AG04449 (cell line): Measurements from ENCODE around the gene TMCO4.
A peak's percentile ranks its signal among the peaks of the same experiment; 100 is the strongest.

Experiments used
- CTCF ChIA-PET: fragments of 350-600 bp; formaldehyde crosslinking; extraction: SDS; loops from one replicate; lab custom pipeline; 2021; ENCODE audit warnings: antibody characterized with exemption; lab: Yijun Ruan, JAX
- POLR2A ChIA-PET: fragments of 400-600, 350-600 bp; formaldehyde crosslinking; extraction: SDS; loops from one replicate; lab custom pipeline; 2020; ENCODE audit warnings: antibody characterized with exemption, inconsistent platforms; lab: Yijun Ruan, JAX
- DNase-seq: peaks from one replicate; pipeline ENCODE4 v3.0.0-alpha.2; 2010; ENCODE audit warnings: low read depth, low spot score
- H3K4me3 ChIP-seq: 2 replicates; pipeline ENCODE4 v1.5.1; 2011; ENCODE audit warnings: low read depth, mild to moderate bottlenecking, control low read depth, low read length
- CTCF ChIP-seq: IDR thresholded peaks from one replicate; pipeline ENCODE4 v1.5.1; 2011; ENCODE audit warnings: mild to moderate bottlenecking, moderate library complexity, low read length, control low read depth, inconsistent platforms; ENCODE audit not compliant: insufficient read depth; ENCODE audit errors: missing control alignments

Gene TMCO4

DNA sequence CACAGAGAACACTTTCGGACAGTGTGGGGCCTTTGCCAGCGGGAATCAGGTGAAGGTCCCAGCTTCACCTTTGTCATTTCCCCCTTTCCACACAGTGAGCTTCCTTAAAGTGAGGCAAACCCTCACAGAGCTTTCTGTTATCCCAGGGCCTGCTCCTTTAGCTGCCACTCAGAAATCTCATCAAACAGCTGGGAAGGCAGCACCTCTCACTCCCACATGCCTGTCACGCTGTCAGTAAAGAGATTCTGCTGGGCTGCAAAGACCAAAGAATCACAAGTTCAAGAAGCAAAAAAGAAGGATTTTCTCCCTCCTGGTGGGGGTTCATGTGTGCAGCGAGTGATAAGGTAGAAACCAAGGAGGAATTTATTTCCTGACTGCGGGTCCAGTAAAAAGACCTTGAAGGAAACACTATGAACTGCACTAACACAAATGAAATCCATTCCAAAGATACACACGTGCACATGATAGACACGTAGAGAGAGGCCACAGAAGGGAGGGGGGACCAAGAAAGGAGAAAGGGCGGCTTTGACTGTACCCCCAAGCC lies 91.1 kb downstream of the TMCO4 start:
- no peak for DNase-seq
- H3K4me3 ChIP-seq: no peak overlapping the region
- TF ChIP-seq CTCF: no peak
- CTCF ChIA-PET: interaction anchor here (0.7 to 9.7 kb wide), 5 partner anchors 14 to 258 kb away, joined by 3 to 252 read pairs (median 3); partner anchors contain the start of gene HTR6
- POLR2A ChIA-PET: no interaction called here

GRCh38 chr1:19706136-19706535 lies 93.6 kb downstream of the TMCO4 start:
- CTCF ChIA-PET: interaction anchor here (0.6 to 9.7 kb wide), 12 partner anchors 8 to 107 kb away, joined by 3 to 252 read pairs (median 5); partner anchors contain the start of gene HTR6
- no peak overlapping the region for H3K4me3 ChIP-seq
- DNase-seq: no peak
- POLR2A ChIA-PET: no interaction called here
- no peak for TF ChIP-seq CTCF

GRCh38 chr1:19705464-19705863 lies 94.3 kb downstream of the TMCO4 start:
- H3K4me3 ChIP-seq: no peak overlapping the region
- CTCF ChIA-PET: interaction anchor here (0.6 to 9.7 kb wide), 19 partner anchors 7 to 452 kb away, joined by 3 to 252 read pairs (median 9); partner anchors contain the start of gene HTR6
- no peak for DNase-seq
- TF ChIP-seq CTCF: no peak
- POLR2A ChIA-PET: no interaction called here

DNA sequence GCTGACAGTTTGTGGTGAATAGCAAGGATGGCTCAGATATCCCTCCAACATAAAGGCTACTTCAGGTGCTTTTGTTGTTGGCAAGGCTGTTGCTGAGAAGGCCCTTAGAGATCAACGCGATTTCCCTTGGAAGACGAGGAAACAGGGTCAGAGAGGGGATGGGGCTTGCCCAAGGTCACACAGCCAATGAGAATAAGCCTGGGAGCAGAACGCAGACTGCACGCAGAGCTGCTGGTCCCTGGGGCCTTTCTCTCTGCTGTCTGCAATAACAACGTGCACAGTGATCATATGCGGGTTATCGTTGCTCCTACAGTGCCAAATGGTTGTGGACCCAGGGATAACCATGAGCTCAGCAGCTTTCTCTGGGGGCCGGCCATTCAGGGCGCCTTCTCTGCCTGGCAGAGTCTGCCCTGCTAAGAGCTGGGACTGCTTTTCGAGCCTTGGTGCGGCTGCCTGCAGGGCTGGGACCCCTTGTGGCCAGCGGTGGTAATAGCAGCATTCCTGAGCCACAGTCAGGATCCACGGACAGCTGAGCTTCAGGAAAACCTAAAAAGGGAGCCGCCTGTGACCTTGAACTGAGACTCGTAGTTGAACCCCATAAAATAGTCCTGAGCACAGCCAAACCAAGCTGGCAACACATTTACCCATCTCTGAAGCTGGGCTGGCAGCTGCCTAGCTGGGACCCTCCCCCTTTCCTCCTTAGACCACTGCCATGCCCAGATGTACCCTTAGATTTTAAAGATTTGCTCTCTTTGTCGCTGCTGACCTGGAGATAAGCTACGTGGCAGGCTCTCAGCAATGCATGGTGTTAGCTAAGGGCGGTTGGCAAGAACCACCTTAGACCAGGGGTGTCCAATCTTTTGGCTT lies 95.2 kb downstream of the TMCO4 start:
- no peak for DNase-seq
- POLR2A ChIA-PET: interaction anchor here (0.6 kb wide), 1 partner anchor 901 kb away, joined by 3 read pairs; no protein-coding TSS in a partner anchor
- no peak overlapping the region for H3K4me3 ChIP-seq
- CTCF ChIA-PET: interaction anchor here (0.6 to 9.7 kb wide), 45 partner anchors 8 to 529 kb away, joined by 3 to 252 read pairs (median 4); partner anchors contain the start of genes HTR6, OTUD3 and RNF186
- TF ChIP-seq CTCF: peak; percentile 96

DNA sequence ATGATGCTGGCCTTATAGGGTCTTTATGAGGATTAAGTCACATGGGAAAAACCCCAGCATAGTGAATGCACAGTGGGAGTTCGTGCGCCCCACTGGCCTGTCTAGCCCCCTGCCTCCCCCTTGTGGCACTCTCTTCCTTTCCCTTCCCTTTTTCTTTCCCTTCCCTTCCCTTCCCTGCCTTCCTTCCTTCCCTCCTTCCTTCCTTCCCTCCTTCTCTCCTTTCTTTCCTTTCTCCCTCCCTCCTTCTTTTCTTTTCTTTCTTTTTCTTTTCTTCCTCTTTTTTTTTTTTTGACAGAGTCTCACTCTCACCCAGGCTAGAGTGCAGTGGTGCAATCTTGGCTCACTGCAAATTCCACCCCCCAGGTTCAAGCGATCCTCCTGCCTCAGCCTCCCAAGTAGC lies 96.4 kb downstream of the TMCO4 start:
- POLR2A ChIA-PET: interaction anchor here (0.6 kb wide), 1 partner anchor 900 kb away, joined by 3 read pairs; no protein-coding TSS in a partner anchor
- no peak for TF ChIP-seq CTCF
- CTCF ChIA-PET: interaction anchor here (0.9 to 9.7 kb wide), 22 partner anchors 9 to 360 kb away, joined by 3 to 252 read pairs (median 8); partner anchors contain the start of genes HTR6, OTUD3 and RNF186
- DNase-seq: no peak
- H3K4me3 ChIP-seq: no peak overlapping the region
